Measurements from ENCODE around the gene FBLN1. TPM values are rescaled to one million over a fixed set of nuclear protein-coding genes. Genes with fewer than 3 reads are reported as not detected.

The FBLN1 gene
- total and polyA plus RNA-seq, 2 of the 8 experiments (the other 6 are each of a cell fraction or from before 2014, with no cell fraction given), result 159 to 168 TPM

DNA sequence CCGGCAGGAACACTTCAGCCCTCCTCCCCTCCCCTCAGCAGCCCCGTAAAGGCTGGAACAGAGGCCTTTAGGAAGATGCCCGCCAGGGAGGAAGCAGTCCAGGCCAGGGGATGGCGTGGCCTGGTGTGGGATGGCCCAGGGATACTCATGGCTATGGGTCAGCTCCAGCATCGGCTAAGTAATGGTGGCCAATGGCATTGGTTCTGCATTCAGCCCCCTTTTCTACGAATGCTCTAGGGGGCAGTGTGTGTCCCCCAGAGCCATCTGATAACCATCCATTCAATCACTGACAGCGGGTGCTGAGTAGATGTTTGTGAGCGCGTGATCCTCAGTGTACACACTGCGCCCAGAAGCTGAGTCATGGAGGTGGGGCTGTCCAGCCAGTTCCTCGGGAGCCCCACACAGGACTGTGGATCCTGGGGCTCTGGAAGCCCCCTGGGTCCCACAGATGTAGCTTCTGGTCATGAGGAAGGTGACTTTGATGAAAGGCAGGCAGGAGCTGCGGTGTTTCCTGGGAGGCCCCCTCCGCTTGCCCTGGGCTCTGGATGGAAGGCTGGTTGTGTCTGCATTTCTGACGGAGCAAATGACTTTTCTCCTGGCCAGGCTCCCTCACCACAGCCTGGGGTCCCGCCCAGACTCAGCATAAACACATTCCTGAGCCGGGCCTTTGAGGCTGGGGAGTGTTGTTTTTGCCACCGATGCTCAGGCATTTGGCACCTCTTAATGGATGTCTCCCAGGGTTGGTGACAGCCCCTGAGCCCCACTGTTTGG, 46.5 kb downstream of the FBLN1 start:
- Histone ChIP-seq H4K20me1 (replicated peaks in 1 of 2; ENCODE audit: control insufficient read depth in 1 of 2, insufficient read depth in 2 of 2, low read length in 2 of 2) (peaks cover 3 to 4% of the 10 kb centered on the region in 2 experiments), H3K23ac (ENCODE audit: insufficient read length) (no peak overlapping the region), H4K8ac (ENCODE audit: extremely low read depth, insufficient read depth, low read length) (no peak overlapping the region), H3K4me2 (ENCODE audit: insufficient read depth in 1 of 2, low read depth in 2 of 2, low read length in 2 of 2) (no peak overlapping the region), H3K79me1 (ENCODE audit: low read depth, low read length) (no peaks in the 10 kb centered on the region), H3K9me3 (ENCODE audit: insufficient read depth in 2 of 2, low read depth in 1 of 2, low read length in 1 of 2) (no peaks in the 10 kb centered on the region), H3K36me3 (ENCODE audit: control insufficient read depth in 2 of 4, insufficient read depth in 4 of 4, low read length in 3 of 4) (peaks cover 19 to 55% (median 43%) of the 10 kb centered on the region in 4 experiments; a peak in 6 of 8 replicates), H3K4ac (replicated peaks; ENCODE audit: insufficient read length, low read depth, low read length) (no peak overlapping the region), H3K9ac (replicated peaks in 1 of 4; ENCODE audit: extremely low read depth in 1 of 4, low read depth in 3 of 4, low read length in 3 of 4) (no peak overlapping the region), H3K14ac (ENCODE audit: insufficient read length) (no peak overlapping the region), H4K5ac (ENCODE audit: insufficient read length, low read depth, low read length) (no peak overlapping the region), H2BK20ac (ENCODE audit: low read length) (no peak overlapping the region), H2BK12ac (ENCODE audit: low read depth, low read length) (no peak overlapping the region), H2AFZ (ENCODE audit: low read length) (no peak overlapping the region), H3K56ac (replicated peaks; ENCODE audit: insufficient read length, low read depth, low read length) (no peak overlapping the region), H3K27ac (ENCODE audit: low read depth, low read length) (no peak overlapping the region), H2AK5ac (ENCODE audit: low read depth, low read length) (no peak overlapping the region), H3K4me3 (ENCODE audit: extremely low read depth in 1 of 4, insufficient read depth in 2 of 4, low read depth in 3 of 4, low read length in 4 of 4) (no peak overlapping the region), H3K4me1 (replicated peaks in 1 of 4; ENCODE audit: control insufficient read depth in 3 of 4, insufficient read depth in 4 of 4, low read length in 3 of 4) (no peaks in the 10 kb centered on the region), H2BK15ac (ENCODE audit: low read length) (no peak overlapping the region), H3K18ac (ENCODE audit: extremely low read depth, low read length) (no peak overlapping the region), H3K79me2 (ENCODE audit: control insufficient read depth in 1 of 2, insufficient read depth in 2 of 2, low read length in 2 of 2) (no peaks in the 10 kb centered on the region), H3K27me3 (replicated peaks in 1 of 4; ENCODE audit: control insufficient read depth in 3 of 4, extremely low read depth in 1 of 4, insufficient read depth in 3 of 4, low read length in 3 of 4) (no peaks in the 10 kb centered on the region), H2BK120ac (replicated peaks; ENCODE audit: low read depth, low read length) (no peak overlapping the region), H4K91ac (replicated peaks; ENCODE audit: insufficient read length, low read length) (no peak overlapping the region), H2BK5ac (ENCODE audit: low read depth, low read length) (no peak overlapping the region), H3K23me2 (ENCODE audit: low read depth, low read length) (no peaks in the 10 kb centered on the region)
- FAIRE-seq (no peak), DNase-seq (ENCODE audit: low read depth in 1 of 2, low spot score in 2 of 2) (no peak)
- WGBS, 2 experiments (ENCODE audit: extremely low coverage in 1 of 2, insufficient coverage in 1 of 2, insufficient read length in 1 of 2, insufficient replicate concordance in 2 of 2, low coverage in 1 of 2, low lambda C conversion rate in 2 of 2, missing lambda C conversion rate in 1 of 2), result 87% methylated on average over 17 of the region's 17 CpGs; no CpG with 5 or more reads in 1 of the 2 experiments
- CTCF ChIA-PET (ENCODE audit: partially characterized antibody), result interaction anchor here (0.6 to 2.3 kb wide), 14 partner anchors 9 to 282 kb away, joined by 3 to 12 read pairs (median 4); no protein-coding TSS in a partner anchor
- POLR2A ChIA-PET (ENCODE audit: partially characterized antibody), result interaction anchor here (0.7 kb wide), 1 partner anchor 9 kb away, joined by 4 read pairs; no protein-coding TSS in a partner anchor
- no peak for TF ChIP-seq RXRA (IDR thresholded peaks at IDR 0.05; ENCODE audit: insufficient read depth, low read depth, low read length)
- TF ChIP-seq FOSL1 (IDR thresholded peaks at IDR 0.05; ENCODE audit: insufficient read depth, low read depth, low read length), result no peak
- no peak for TF ChIP-seq SIN3A (conservative IDR thresholded peaks at IDR 0.05 in 1 of 2, IDR thresholded peaks at IDR 0.05 in 1 of 2; ENCODE audit: low read depth in 1 of 2, low read length in 2 of 2)
- peak in 1 of 2 experiments; percentile 30; a peak in 1 of 4 replicates for TF ChIP-seq RAD21 (IDR thresholded peaks at IDR 0.05 in 1 of 2, conservative IDR thresholded peaks at IDR 0.05 in 1 of 2; ENCODE audit: low read depth in 2 of 2, low read length in 2 of 2)
- TF ChIP-seq, protein P1, sequence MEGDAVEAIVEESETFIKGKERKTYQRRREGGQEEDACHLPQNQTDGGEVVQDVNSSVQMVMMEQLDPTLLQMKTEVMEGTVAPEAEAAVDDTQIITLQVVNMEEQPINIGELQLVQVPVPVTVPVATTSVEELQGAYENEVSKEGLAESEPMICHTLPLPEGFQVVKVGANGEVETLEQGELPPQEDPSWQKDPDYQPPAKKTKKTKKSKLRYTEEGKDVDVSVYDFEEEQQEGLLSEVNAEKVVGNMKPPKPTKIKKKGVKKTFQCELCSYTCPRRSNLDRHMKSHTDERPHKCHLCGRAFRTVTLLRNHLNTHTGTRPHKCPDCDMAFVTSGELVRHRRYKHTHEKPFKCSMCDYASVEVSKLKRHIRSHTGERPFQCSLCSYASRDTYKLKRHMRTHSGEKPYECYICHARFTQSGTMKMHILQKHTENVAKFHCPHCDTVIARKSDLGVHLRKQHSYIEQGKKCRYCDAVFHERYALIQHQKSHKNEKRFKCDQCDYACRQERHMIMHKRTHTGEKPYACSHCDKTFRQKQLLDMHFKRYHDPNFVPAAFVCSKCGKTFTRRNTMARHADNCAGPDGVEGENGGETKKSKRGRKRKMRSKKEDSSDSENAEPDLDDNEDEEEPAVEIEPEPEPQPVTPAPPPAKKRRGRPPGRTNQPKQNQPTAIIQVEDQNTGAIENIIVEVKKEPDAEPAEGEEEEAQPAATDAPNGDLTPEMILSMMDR (IDR thresholded peaks at IDR 0.05; ENCODE audit: control extremely low read depth in 1 of 3, insufficient read depth in 1 of 3, low read depth in 1 of 3, low read length in 3 of 3), result peak; percentile 36 to 63 (median 54); a peak in 3 of 4 replicates
- no peak for TF ChIP-seq JUND (IDR thresholded peaks at IDR 0.05; ENCODE audit: low read length)
- TF ChIP-seq TBP (IDR thresholded peaks at IDR 0.05; ENCODE audit: low read depth, low read length), result no peak
- TF ChIP-seq SP4 (IDR thresholded peaks at IDR 0.05; ENCODE audit: low read length), result no peak

Measured in H1 (cell line).